ENCODE results near the gene DISP3.

DNA sequence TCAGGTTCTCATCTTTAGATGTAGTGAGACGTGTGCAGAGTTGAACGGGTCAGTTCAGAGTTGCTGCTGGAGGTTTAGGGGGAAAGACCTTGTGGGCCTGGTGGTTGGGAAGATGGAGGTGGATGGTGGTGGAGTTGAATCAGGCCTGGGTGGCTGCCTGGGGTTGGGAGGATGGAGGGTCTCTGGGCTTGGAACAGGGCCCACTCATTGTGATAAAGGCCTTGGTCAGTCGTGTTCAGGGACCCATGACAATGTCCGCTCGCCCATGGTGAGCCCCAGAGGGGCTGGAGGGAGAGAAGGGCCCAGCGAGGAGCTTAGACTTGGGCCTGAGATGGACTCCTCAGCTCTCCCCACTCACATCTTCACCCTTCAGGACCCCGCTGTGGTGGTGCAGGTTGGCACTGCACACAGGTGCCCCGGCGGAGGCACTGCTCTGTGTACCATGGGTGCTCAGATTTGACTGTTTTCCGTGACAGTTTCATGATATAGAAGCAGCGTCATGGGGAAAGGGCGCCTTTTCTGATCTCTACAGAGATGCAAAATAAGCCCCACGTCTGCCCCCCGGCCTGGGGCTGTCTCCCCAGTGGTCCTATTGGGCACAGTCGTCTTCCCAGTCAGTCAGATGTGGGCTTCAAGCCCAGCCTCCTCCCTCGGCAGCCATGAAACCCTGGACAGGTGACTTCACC is 39.2 kb downstream of the DISP3 start:
- TF ChIP-seq EZH2 (IDR thresholded peaks at IDR 0.05) (no peak), POLR2A (IDR thresholded peaks at IDR 0.05; ENCODE audit: borderline replicate concordance, extremely low read depth, insufficient read depth, insufficient read length) (no peak), ZFX (IDR thresholded peaks at IDR 0.05) (no peak)
- TF ChIP-seq, protein P1, sequence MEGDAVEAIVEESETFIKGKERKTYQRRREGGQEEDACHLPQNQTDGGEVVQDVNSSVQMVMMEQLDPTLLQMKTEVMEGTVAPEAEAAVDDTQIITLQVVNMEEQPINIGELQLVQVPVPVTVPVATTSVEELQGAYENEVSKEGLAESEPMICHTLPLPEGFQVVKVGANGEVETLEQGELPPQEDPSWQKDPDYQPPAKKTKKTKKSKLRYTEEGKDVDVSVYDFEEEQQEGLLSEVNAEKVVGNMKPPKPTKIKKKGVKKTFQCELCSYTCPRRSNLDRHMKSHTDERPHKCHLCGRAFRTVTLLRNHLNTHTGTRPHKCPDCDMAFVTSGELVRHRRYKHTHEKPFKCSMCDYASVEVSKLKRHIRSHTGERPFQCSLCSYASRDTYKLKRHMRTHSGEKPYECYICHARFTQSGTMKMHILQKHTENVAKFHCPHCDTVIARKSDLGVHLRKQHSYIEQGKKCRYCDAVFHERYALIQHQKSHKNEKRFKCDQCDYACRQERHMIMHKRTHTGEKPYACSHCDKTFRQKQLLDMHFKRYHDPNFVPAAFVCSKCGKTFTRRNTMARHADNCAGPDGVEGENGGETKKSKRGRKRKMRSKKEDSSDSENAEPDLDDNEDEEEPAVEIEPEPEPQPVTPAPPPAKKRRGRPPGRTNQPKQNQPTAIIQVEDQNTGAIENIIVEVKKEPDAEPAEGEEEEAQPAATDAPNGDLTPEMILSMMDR (IDR thresholded peaks at IDR 0.05 in 2 of 3, conservative IDR thresholded peaks at IDR 0.05 in 1 of 3; ENCODE audit: borderline replicate concordance in 1 of 3, insufficient read depth in 1 of 3, low read depth in 2 of 3, low read length in 2 of 3): no peak

Data from HCT116 (cell line).